Neural progenitor cell (in vitro differentiated cells): ENCODE data around the gene ARSB. TPM values are rescaled to one million over a fixed set of nuclear protein-coding genes. Genes with fewer than 3 reads are reported as not detected.

ENCODE experiments used
- DNase-seq: peaks from one replicate; pipeline ENCODE4 v3.0.0-alpha.2; 2016; ENCODE audit warnings: low spot score
- H2AFZ ChIP-seq: fragments of 200-600 bp; sonication (generic); replicated peaks from 2 replicates; pipeline ENCODE4 v1.6.1; 2016; ENCODE audit warnings: antibody characterized with exemption
- H3F3A ChIP-seq: fragments of 200-600 bp; sonication (generic); 2 replicates; pipeline ENCODE4 v1.6.1; 2016; ENCODE audit warnings: antibody characterized with exemption, low read depth
- H3K27ac ChIP-seq: fragments of 200-600 bp; sonication (generic); 2 replicates; pipeline ENCODE4 v1.5.1; 2016; ENCODE audit warnings: mild to moderate bottlenecking
- H3K27me3 ChIP-seq: fragments of 200-600 bp; sonication (generic); 2 replicates; pipeline ENCODE4 v1.6.1; 2016; ENCODE audit warnings: mild to moderate bottlenecking, moderate library complexity
- H3K36me3 ChIP-seq: fragments of 200-600 bp; sonication (generic); 2 replicates; pipeline ENCODE4 v1.5.1; 2016
- H3K4me1 ChIP-seq: fragments of 200-600 bp; sonication (generic); 2 replicates; pipeline ENCODE4 v1.6.1; 2016; ENCODE audit warnings: mixed run types
- H3K4me2 ChIP-seq: fragments of 200-600 bp; sonication (generic); 2 replicates; pipeline ENCODE4 v1.6.1; 2016
- H3K4me3 ChIP-seq: fragments of 200-600 bp; sonication (generic); 2 replicates; pipeline ENCODE4 v1.5.1; 2016
- H3K79me2 ChIP-seq: fragments of 200-600 bp; sonication (generic); 2 replicates; pipeline ENCODE4 v1.6.1; 2016; ENCODE audit warnings: low read depth
- H3K9ac ChIP-seq: fragments of 200-600 bp; sonication (generic); 2 replicates; pipeline ENCODE4 v1.6.1; 2016
- H3K9me3 ChIP-seq: fragments of 200-600 bp; sonication (generic); 2 replicates; pipeline ENCODE4 v1.5.1; 2016; ENCODE audit warnings: low read depth
- H4K20me1 ChIP-seq: fragments of 200-600 bp; sonication (generic); 2 replicates; pipeline ENCODE4 v1.6.1; 2016; ENCODE audit warnings: low read depth
- H3K27ac Mint-ChIP-seq: 3 replicates; pipeline ENCODE4 v1.8.0; 2021; ENCODE audit warnings: mixed read lengths
- H3K27me3 Mint-ChIP-seq: 2 replicates; pipeline ENCODE4 v1.8.0; 2022; ENCODE audit warnings: low read depth, mild to moderate bottlenecking, inconsistent platforms, moderate library complexity, mixed read lengths; ENCODE audit not compliant: insufficient read depth
- H3K36me3 Mint-ChIP-seq: 3 replicates; pipeline ENCODE4 v1.8.0; 2021; ENCODE audit warnings: mixed read lengths
- H3K4me1 Mint-ChIP-seq: 3 replicates; pipeline ENCODE4 v1.8.0; 2021; ENCODE audit warnings: mixed read lengths
- H3K4me3 Mint-ChIP-seq: 3 replicates; pipeline ENCODE4 v1.8.0; 2021; ENCODE audit warnings: mild to moderate bottlenecking, moderate library complexity, mixed read lengths
- H3K9me3 Mint-ChIP-seq: 3 replicates; pipeline ENCODE4 v1.8.0; 2020; ENCODE audit warnings: mixed read lengths
- CTCF ChIP-seq: fragments of 200-600 bp; sonication (generic); IDR thresholded peaks from 2 replicates; pipeline ENCODE4 v1.5.1; 2017; ENCODE audit warnings: antibody characterized with exemption, mild to moderate bottlenecking
- EZH2 ChIP-seq: fragments of 200-600 bp; sonication (generic); IDR thresholded peaks from 2 replicates; pipeline ENCODE4 v1.6.1; 2017; ENCODE audit warnings: antibody characterized with exemption, mild to moderate bottlenecking, moderate library complexity
- EZH2phosphoT487 ChIP-seq: fragments of 200-600 bp; sonication (generic); IDR thresholded peaks from 2 replicates; pipeline ENCODE4 v1.6.1; 2017; ENCODE audit warnings: antibody characterized with exemption
- total RNA-seq: library from RNA; depleted of rRNA; stranded (reverse); fragments of >200 nt; gene quantifications from 2 replicates; pipeline ENCODE4 v1.2.3, GENCODE V29; 2015; ENCODE audit warnings: low replicate concordance

The ARSB gene
- total RNA-seq, 1 donor from 2014 or later: 15.3 TPM

GRCh38 chr5:78768781-78769380 lies 216.2 kb downstream of the ARSB start:
- H4K20me1 ChIP-seq: no peaks in the 10 kb centered on the region
- H2AFZ ChIP-seq: no peak overlapping the region
- H3K4me3 ChIP-seq: no peak overlapping the region
- DNase-seq: no peak
- H3K9ac ChIP-seq: no peak overlapping the region
- no peaks in the 10 kb centered on the region for H3K36me3 ChIP-seq
- H3K27ac ChIP-seq: no peak overlapping the region
- H3K9me3 Mint-ChIP-seq: no peaks in the 10 kb centered on the region
- H3K36me3 Mint-ChIP-seq: no peaks in the 10 kb centered on the region
- H3F3A ChIP-seq: peaks cover 9% of the 10 kb centered on the region
- peaks cover 11% of the 10 kb centered on the region for H3K4me1 ChIP-seq
- TF ChIP-seq EZH2 (no peak), EZH2phosphoT487 (no peak), CTCF (no peak)
- H3K27me3 ChIP-seq: no peaks in the 10 kb centered on the region
- no peak overlapping the region for H3K27ac Mint-ChIP-seq
- no peak overlapping the region for H3K4me3 Mint-ChIP-seq
- no peak overlapping the region for H3K4me2 ChIP-seq
- H3K27me3 Mint-ChIP-seq: peaks cover 9% of the 10 kb centered on the region
- no peaks in the 10 kb centered on the region for H3K79me2 ChIP-seq
- no peaks in the 10 kb centered on the region for H3K9me3 ChIP-seq
- H3K4me1 Mint-ChIP-seq: peaks cover 11% of the 10 kb centered on the region

- Mint-ChIP-seq H3K9me3 (peaks cover 2% of the 10 kb centered on the region), H3K4me1 (peaks cover 2% of the 10 kb centered on the region), H3K36me3 (no peaks in the 10 kb centered on the region), H3K27me3 (peaks cover 15% of the 10 kb centered on the region), H3K27ac (no peak overlapping the region), H3K4me3 (peak overlapping the region; percentile 2)
- DNase-seq: no peak
- Histone ChIP-seq H3K27ac (no peak overlapping the region), H3K9me3 (no peaks in the 10 kb centered on the region), H3K27me3 (no peaks in the 10 kb centered on the region), H3K4me3 (no peak overlapping the region), H3F3A (peaks cover 4% of the 10 kb centered on the region), H3K4me2 (no peak overlapping the region), H3K36me3 (no peaks in the 10 kb centered on the region), H3K79me2 (no peaks in the 10 kb centered on the region), H2AFZ (no peak overlapping the region), H3K9ac (no peak overlapping the region), H3K4me1 (peaks cover 11% of the 10 kb centered on the region), H4K20me1 (no peaks in the 10 kb centered on the region)
- TF ChIP-seq CTCF: no peak
- no peak for TF ChIP-seq EZH2phosphoT487
- TF ChIP-seq EZH2: no peak
Measured at GRCh38 chr5:78766412-78766762, 218.7 kb downstream of the ARSB start.

- Histone ChIP-seq H3K27me3 (no peaks in the 10 kb centered on the region), H3K79me2 (no peaks in the 10 kb centered on the region), H3K4me1 (peaks cover 7% of the 10 kb centered on the region), H3K9ac (no peak overlapping the region), H3K27ac (no peak overlapping the region), H2AFZ (no peak overlapping the region), H3K36me3 (no peaks in the 10 kb centered on the region), H3K4me3 (no peak overlapping the region), H4K20me1 (no peaks in the 10 kb centered on the region), H3F3A (no peaks in the 10 kb centered on the region), H3K4me2 (no peak overlapping the region), H3K9me3 (no peaks in the 10 kb centered on the region)
- H3K4me1 Mint-ChIP-seq: no peaks in the 10 kb centered on the region
- no peak for TF ChIP-seq EZH2phosphoT487
- TF ChIP-seq EZH2: no peak
- TF ChIP-seq CTCF: no peak
- no peak overlapping the region for H3K4me3 Mint-ChIP-seq
- peaks cover 2% of the 10 kb centered on the region for H3K9me3 Mint-ChIP-seq
- H3K27ac Mint-ChIP-seq: no peak overlapping the region
- DNase-seq: no peak
- no peaks in the 10 kb centered on the region for H3K36me3 Mint-ChIP-seq
- peaks cover 15% of the 10 kb centered on the region for H3K27me3 Mint-ChIP-seq
Measured at GRCh38 chr5:78765756-78766411, 219.2 kb downstream of the ARSB start.
